GM06990 (cell line): ENCODE results near the gene STAB2.

Source experiments
- DNase-seq: peaks from one replicate; pipeline ENCODE4 v3.0.0-alpha.2; 2011; ENCODE audit not compliant: insufficient read length; ENCODE audit errors: extremely low read depth
- H3K27me3 ChIP-seq: replicated peaks from 2 replicates; pipeline ENCODE4 v1.6.0; 2011; ENCODE audit warnings: low read length; ENCODE audit not compliant: control insufficient read depth, insufficient read depth
- H3K36me3 ChIP-seq: 2 replicates; pipeline ENCODE4 v1.5.1; 2011; ENCODE audit warnings: low read length; ENCODE audit not compliant: control insufficient read depth, insufficient read depth
- H3K4me3 ChIP-seq: replicated peaks from 2 replicates; pipeline ENCODE4 v1.5.1; 2011; ENCODE audit warnings: low read depth, mild to moderate bottlenecking, control low read depth, low read length
- CTCF ChIP-seq: IDR thresholded peaks from 2 replicates; pipeline ENCODE4 v1.5.1; 2011; ENCODE audit warnings: low read length, control low read depth, mild to moderate bottlenecking, inconsistent platforms; ENCODE audit not compliant: insufficient read depth, poor library complexity, severe bottlenecking

The STAB2 gene

GRCh38 chr12:103665971-103666370 is 78.9 kb downstream of the STAB2 start:
- H3K4me3 ChIP-seq, result no peak overlapping the region
- H3K27me3 ChIP-seq, result peaks cover 1% of the 10 kb centered on the region
- H3K36me3 ChIP-seq, result no peaks in the 10 kb centered on the region
- TF ChIP-seq CTCF, result no peak
- DNase-seq, result no peak

- H3K36me3 ChIP-seq, result no peaks in the 10 kb centered on the region
- no peak for DNase-seq
- TF ChIP-seq CTCF, result no peak
- peaks cover 1% of the 10 kb centered on the region for H3K27me3 ChIP-seq
- no peak overlapping the region for H3K4me3 ChIP-seq
These were observed 80.1 kb downstream of the STAB2 start for GRCh38 chr12:103667125-103667524.

GRCh38 chr12:103668520-103668919 is 81.4 kb downstream of the STAB2 start:
- H3K27me3 ChIP-seq, result peaks cover 1% of the 10 kb centered on the region
- no peaks in the 10 kb centered on the region for H3K36me3 ChIP-seq
- H3K4me3 ChIP-seq, result no peak overlapping the region
- no peak for DNase-seq
- TF ChIP-seq CTCF, result no peak

- no peak overlapping the region for H3K4me3 ChIP-seq
- peaks cover 1% of the 10 kb centered on the region for H3K27me3 ChIP-seq
- DNase-seq, result no peak
- no peaks in the 10 kb centered on the region for H3K36me3 ChIP-seq
- TF ChIP-seq CTCF, result no peak
These were observed 84.3 kb downstream of the STAB2 start for GRCh38 chr12:103671367-103671766.

- Histone ChIP-seq H3K36me3 (no peaks in the 10 kb centered on the region), H3K4me3 (no peak overlapping the region)
- DNase-seq, result no peak
These were observed 85.5 kb downstream of the STAB2 start for GRCh38 chr12:103672401-103673119.

More at GRCh38 chr12:103672401-103673119, 85.5 kb downstream of the STAB2 start:
- peaks cover 1% of the 10 kb centered on the region for H3K27me3 ChIP-seq
- no peak for TF ChIP-seq CTCF
